OCI-LY1 (cell line): ENCODE measurements around the gene PCK1.

Experiments used
- H2AFZ ChIP-seq: fragments of 200-600 bp; sonication (generic), shearing (Covaris generic); 2 replicates; pipeline ENCODE4 v1.6.0; 2014; ENCODE audit warnings: antibody characterized with exemption, mild to moderate bottlenecking, low read length
- H3F3A ChIP-seq: fragments of 200-600 bp; sonication (generic), shearing (Covaris generic); 2 replicates; pipeline ENCODE4 v1.6.0; 2014; ENCODE audit warnings: mild to moderate bottlenecking, antibody characterized with exemption, low read length, moderate library complexity; ENCODE audit not compliant: insufficient read depth
- H3K27ac ChIP-seq: fragments of 200-600 bp; sonication (generic); 2 replicates; pipeline ENCODE4 v1.5.1; 2014; ENCODE audit warnings: low read length, mixed run types, mild to moderate bottlenecking, low read depth; ENCODE audit not compliant: poor library complexity, severe bottlenecking
- H3K27me3 ChIP-seq: fragments of 200-600 bp; sonication (generic); 2 replicates; pipeline ENCODE4 v1.6.0; 2014; ENCODE audit warnings: antibody characterized with exemption, mild to moderate bottlenecking, low read length, moderate library complexity; ENCODE audit not compliant: insufficient read depth
- H3K36me3 ChIP-seq: fragments of 200-600 bp; sonication (generic); 2 replicates; pipeline ENCODE4 v1.6.1; 2014; ENCODE audit warnings: mild to moderate bottlenecking, antibody characterized with exemption, low read length, moderate library complexity, mixed read lengths; ENCODE audit not compliant: insufficient read depth
- H3K4me1 ChIP-seq: fragments of 200-600 bp; sonication (generic); 2 replicates; pipeline ENCODE4 v1.5.1; 2014; ENCODE audit warnings: mild to moderate bottlenecking, low read length, moderate library complexity; ENCODE audit not compliant: insufficient read depth, severe bottlenecking
- H3K4me2 ChIP-seq: fragments of 200-600 bp; sonication (generic), shearing (Covaris generic); 2 replicates; pipeline ENCODE4 v1.6.1; 2014; ENCODE audit warnings: low read length
- H3K4me3 ChIP-seq: fragments of 200-600 bp; sonication (generic); 2 replicates; pipeline ENCODE4 v1.5.1; 2014; ENCODE audit warnings: low read length, low read depth, mild to moderate bottlenecking, mixed read lengths; ENCODE audit not compliant: poor library complexity, severe bottlenecking
- H3K79me2 ChIP-seq: fragments of 200-600 bp; shearing (Covaris generic); 2 replicates; pipeline ENCODE4 v1.6.1; 2016; ENCODE audit warnings: mixed run types, low read length, mixed read lengths; ENCODE audit not compliant: insufficient read depth
- H3K9ac ChIP-seq: fragments of 200-600 bp; sonication (generic), shearing (Covaris generic); 2 replicates; pipeline ENCODE4 v1.6.1; 2014; ENCODE audit warnings: mild to moderate bottlenecking, low read length, mixed read lengths
- H3K9me2 ChIP-seq: fragments of 200-600 bp; sonication (generic), shearing (Covaris generic); 2 replicates; pipeline ENCODE4 v1.6.1; 2014; ENCODE audit warnings: low read depth, mild to moderate bottlenecking, low read length, mixed read lengths
- H3K9me3 ChIP-seq: fragments of 200-600 bp; shearing (Covaris generic); 2 replicates; pipeline ENCODE4 v1.6.1; 2014; ENCODE audit warnings: low read length, mixed read lengths
- H4K20me1 ChIP-seq: fragments of 200-600 bp; sonication (generic), shearing (Covaris generic); 2 replicates; pipeline ENCODE4 v1.6.0; 2016; ENCODE audit warnings: mild to moderate bottlenecking, low read length; ENCODE audit not compliant: insufficient read depth
- CTCF ChIP-seq: fragments of 200-600 bp; sonication (generic), shearing (Covaris generic); IDR thresholded peaks from 2 replicates; pipeline ENCODE4 v1.5.1; 2017; ENCODE audit warnings: mild to moderate bottlenecking, antibody characterized with exemption, low read length, moderate library complexity, mixed read lengths
- EZH2 ChIP-seq: fragments of 200-600 bp; sonication (generic), shearing (Covaris generic); IDR thresholded peaks from 2 replicates; pipeline ENCODE4 v1.8.0; 2017; ENCODE audit warnings: borderline replicate concordance, mixed run types, mild to moderate bottlenecking, antibody characterized with exemption, low read length, moderate library complexity, mixed read lengths

The PCK1 gene

GRCh38 chr20:57571782-57572416 lies 11.0 kb downstream of the PCK1 start:
- no peaks in the 10 kb centered on the region for H3K9me3 ChIP-seq
- H3K4me2 ChIP-seq: no peak overlapping the region
- H3K4me3 ChIP-seq: no peak overlapping the region
- H3F3A ChIP-seq: no peaks in the 10 kb centered on the region
- H3K27ac ChIP-seq: no peak overlapping the region
- 0 out of 2 replicates have a peak, but pooled peaks cover 3% of the 10 kb centered on the region for H3K27me3 ChIP-seq
- no peak for TF ChIP-seq CTCF
- no peak for TF ChIP-seq EZH2
- no peak overlapping the region for H2AFZ ChIP-seq
- no peaks in the 10 kb centered on the region for H3K79me2 ChIP-seq
- H3K36me3 ChIP-seq: no peaks in the 10 kb centered on the region
- no peaks in the 10 kb centered on the region for H3K9me2 ChIP-seq
- H4K20me1 ChIP-seq: no peaks in the 10 kb centered on the region
- H3K4me1 ChIP-seq: no peaks in the 10 kb centered on the region
- H3K9ac ChIP-seq: no peak overlapping the region

GRCh38 chr20:57573242-57573641 lies 12.3 kb downstream of the PCK1 start:
- 0 out of 2 replicates have a peak, but pooled peaks cover 3% of the 10 kb centered on the region for H3K27me3 ChIP-seq
- no peaks in the 10 kb centered on the region for H3K4me1 ChIP-seq
- no peak overlapping the region for H3K27ac ChIP-seq
- no peaks in the 10 kb centered on the region for H3K79me2 ChIP-seq
- no peak overlapping the region for H2AFZ ChIP-seq
- no peak overlapping the region for H3K4me2 ChIP-seq
- no peaks in the 10 kb centered on the region for H3K9me2 ChIP-seq
- no peak overlapping the region for H3K9ac ChIP-seq
- H3K4me3 ChIP-seq: no peak overlapping the region
- H3F3A ChIP-seq: no peaks in the 10 kb centered on the region
- H3K36me3 ChIP-seq: no peaks in the 10 kb centered on the region
- TF ChIP-seq CTCF (no peak), EZH2 (no peak)
- H4K20me1 ChIP-seq: no peaks in the 10 kb centered on the region
- no peaks in the 10 kb centered on the region for H3K9me3 ChIP-seq

- no peak overlapping the region for H3K9ac ChIP-seq
- 0 out of 2 replicates have a peak, but pooled peaks cover 3% of the 10 kb centered on the region for H3K27me3 ChIP-seq
- no peaks in the 10 kb centered on the region for H3K9me3 ChIP-seq
- no peak overlapping the region for H3K4me3 ChIP-seq
- no peak overlapping the region for H3K27ac ChIP-seq
- H3K9me2 ChIP-seq: no peaks in the 10 kb centered on the region
- no peaks in the 10 kb centered on the region for H3F3A ChIP-seq
- no peak overlapping the region for H2AFZ ChIP-seq
- no peaks in the 10 kb centered on the region for H3K79me2 ChIP-seq
- no peaks in the 10 kb centered on the region for H3K4me1 ChIP-seq
- no peaks in the 10 kb centered on the region for H3K36me3 ChIP-seq
- no peaks in the 10 kb centered on the region for H4K20me1 ChIP-seq
- TF ChIP-seq CTCF (peak; percentile 40; the same call in 1 of the 2 replicates), EZH2 (no peak)
- H3K4me2 ChIP-seq: no peak overlapping the region
Observed at GRCh38 chr20:57573894-57574293, 13.0 kb downstream of the PCK1 start.
